Stimulated activated CD8-positive, alpha-beta memory T cell treated with anti-CD3 and anti-CD28 coated beads, Interleukin-2, amount 100 ng/mL, for 1 hour (primary cell): ENCODE results near the gene TNFAIP8L3.
"Not testable (repeated sequence)": the region's sequence is repeated elsewhere in the genome, so short reads cannot be mapped to it uniquely, and the experiment has no call there.

Experiments used
- DNase-seq, 2 donors: peaks; one replicate each; pipeline ENCODE4 v3.0.0-alpha.2; 2020; ENCODE audit warnings: low read depth in 2 of 2

TNFAIP8L3 gene

DNA sequence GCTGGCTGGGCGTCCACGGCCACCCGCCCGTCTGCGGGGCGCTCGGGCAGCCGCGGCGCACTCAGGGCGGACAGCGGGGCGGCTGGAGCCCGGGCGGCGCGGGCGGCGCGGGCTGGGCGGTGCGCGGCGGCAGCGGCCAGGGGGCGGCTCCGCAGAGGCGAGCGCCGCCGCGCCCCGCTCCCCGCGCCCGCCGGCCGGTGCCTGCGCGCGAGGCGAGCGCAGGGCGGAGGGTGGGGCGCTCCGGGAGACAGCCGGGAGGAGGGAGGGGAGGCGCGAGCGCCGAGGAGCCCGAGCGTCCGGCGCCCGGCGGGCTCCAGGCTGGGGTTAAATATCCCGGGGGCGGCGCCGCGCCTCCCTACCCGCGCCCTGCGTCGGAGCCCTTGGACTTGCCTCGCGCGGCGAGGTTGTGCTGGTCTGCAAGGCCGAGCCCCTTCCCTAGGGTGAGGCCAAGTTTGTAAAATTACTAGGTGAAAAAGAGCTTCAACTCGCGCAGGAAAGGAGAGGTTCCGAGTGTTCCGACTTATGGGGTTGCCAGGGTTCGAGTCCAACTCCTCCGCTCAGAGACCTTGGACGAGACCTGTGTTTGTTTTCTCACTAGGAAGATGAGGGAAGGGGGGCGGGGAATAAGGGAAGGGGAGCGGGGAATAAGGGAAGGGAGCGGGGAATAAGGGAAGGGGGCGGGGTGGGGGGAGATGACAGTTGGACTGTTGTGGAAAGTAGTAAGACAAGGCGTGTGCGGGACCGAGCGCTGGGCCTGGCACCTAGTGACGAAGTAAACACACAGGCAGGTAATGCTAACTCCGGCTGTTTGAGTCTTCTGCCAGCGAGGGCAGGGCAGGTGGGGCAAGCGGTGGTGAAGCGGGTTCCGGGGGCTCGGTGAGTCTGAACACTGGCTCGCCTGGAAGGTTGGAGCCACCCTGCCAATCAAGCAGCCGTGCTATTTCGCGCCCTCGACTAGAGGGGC lies at the start of gene TNFAIP8L3:
Gene TNFAIP8L3 (minus strand): TSS at position 301 of the 964 bp plus-strand sequence. CDS start 311 bp downstream, outside the sequence.
- DNase-seq = no peak

DNA sequence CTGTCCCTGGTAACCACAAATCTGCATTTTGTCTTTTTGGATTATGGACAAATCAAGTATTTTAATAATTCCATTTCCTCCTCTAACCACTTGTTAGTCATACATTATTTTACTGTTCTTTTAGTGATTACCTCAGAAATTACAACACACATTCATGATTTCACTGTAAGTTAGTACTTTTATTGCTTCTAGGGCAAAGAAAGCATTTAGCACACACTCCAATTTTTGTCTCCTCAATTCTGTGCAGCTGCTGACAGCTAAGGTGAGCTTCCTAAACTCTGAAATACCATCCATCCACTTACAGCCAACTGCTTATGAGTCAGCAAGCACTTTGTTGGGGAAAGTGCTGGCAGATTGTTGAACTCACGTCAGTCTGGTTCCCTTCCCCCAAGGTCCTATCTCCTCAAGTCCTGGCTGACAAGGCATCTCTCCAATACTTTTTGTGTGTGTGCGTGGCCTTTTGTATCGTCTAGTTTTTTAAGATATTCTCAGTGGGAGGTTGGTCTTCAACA lies 49.4 kb upstream of the TNFAIP8L3 start:
- no peak for DNase-seq

DNA sequence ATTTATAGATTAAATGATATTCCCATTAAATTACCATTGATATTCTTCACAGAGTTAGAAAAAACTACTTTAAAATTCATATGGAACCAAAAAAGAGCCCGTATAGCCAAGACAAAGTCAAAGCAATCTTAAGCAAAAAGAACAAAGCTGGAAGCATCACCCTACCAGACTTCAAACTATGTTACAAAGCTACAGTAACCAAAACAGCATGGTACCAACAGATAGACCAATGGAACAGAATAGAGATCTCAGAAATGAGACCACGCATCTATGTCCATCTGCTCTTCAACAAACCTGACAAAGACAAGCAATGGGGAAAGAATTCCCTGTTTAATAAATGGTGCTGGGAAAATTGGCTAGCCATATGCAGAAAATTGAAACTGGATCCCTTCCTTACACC lies 45.6 kb upstream of the TNFAIP8L3 start:
- DNase-seq = not testable (repeated sequence)

DNA sequence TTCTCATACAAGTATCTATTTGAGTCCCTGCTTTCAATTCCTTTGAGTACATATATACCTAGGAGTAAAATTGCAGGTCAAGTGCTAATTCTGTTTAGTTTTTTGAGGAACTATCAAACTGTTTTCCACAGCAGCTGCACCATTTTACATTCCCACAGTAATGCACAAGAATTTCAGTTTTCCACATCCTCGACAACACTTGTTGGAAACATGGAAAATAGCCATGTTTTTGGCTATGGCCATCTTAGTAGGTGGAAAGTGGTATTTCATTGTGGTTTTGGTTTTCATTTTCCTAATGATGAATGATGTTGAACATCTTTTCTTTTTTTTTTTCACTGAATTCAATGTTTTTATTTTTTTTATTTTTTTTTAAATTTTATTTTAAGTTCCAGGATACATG lies 44.4 kb upstream of the TNFAIP8L3 start:
- no peak for DNase-seq

DNA sequence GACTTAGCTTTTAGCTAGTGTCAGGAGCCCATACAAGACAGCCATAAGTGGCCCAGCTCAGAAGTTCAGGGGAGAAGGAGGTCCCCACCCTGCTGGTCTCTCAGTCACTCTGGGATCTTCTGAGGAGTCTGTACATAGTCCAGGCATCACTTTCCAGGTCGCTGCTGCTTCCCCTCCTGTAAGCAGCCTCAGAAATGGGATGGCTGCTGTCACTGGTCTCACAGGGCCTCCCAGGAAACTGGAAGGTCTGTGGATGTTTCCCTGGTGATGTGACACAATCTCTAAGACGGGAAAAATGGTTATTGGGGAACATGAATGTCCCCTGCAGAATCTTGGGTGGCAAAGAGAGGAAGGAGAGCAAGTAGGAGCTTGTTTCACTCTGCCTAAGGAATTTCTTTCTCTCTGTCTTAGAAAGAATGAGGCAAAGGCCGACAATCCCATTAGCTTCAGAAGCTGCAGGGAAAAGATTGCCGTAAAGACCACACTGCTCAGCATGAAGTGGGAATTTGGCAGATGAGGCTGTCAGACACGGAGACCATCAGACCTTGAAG lies 43.2 kb upstream of the TNFAIP8L3 start:
- no peak for DNase-seq

DNA sequence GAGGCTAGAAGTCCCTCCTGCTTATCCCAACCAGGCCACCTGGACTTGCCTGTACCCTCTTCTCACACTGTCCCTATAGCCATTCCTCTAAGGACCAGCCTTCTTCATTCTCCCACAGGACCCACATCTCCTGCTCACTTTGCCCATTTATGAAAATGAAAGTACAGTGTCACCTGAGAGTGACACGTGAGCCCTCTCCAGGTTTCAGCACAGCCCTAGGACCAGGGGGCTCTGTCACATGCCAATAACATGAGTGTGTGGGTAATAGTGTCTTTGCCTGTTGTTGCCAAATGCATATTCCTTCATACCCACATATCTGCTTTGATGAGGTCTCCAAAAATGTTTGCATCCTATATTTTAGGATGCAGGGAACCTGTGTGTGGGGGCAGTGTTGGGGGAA lies 42.3 kb upstream of the TNFAIP8L3 start:
- no peak for DNase-seq

DNA sequence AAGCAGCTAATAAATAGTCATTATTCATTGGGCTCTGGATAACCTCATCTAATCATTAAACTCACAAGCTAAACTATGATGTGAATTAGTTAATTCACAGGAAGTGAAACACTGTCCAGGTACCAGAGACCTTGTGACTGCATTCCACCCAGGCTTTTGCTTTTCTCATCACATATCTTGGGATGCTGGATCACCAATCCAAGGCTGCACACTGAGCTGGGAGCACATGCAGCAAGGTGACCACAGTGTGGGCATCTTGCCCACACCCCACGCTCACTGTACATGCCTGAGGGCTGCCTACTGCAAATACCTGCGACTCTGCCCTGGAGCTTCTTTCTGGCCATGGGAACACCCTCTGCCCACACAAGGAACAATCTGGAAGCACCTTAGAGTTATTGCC lies 40.6 kb upstream of the TNFAIP8L3 start:
- DNase-seq = no peak

DNA sequence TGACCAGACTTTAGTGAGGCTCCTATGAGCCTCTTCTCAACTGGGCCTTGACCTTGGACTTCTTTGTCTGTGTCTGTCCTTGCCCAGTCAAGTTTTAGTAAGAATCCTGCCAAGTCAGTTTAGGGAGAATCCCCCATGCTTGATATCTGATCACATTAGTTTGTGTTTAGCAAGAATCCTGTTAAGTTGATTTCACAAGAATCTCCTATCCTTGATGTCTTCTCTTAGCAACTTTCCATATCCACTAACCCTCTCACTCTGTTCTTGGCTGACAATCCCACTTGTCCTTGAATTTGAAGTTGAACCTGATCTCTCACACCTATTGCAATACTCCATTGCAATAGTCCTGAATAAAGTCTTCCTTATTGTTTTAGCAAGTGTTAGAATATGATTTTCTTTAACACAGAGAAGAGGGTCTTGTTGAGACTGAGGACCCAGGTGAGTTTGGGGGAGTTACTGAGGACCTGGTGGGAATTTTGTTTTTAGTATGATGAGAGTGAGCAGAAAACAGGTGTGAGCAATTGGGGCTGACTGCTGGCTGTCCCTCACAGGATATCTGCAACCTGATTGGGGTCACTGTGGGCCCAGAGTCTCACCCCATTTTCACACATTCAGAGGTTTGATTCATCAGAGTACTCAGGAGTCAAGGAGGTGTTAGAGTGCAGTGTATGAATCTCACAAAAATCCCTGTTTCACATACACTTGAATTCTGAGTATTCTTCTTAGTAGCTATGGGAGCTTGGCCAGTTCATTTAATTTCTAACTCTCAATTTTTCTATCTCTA lies 39.9 kb upstream of the TNFAIP8L3 start:
- no peak for DNase-seq

DNA sequence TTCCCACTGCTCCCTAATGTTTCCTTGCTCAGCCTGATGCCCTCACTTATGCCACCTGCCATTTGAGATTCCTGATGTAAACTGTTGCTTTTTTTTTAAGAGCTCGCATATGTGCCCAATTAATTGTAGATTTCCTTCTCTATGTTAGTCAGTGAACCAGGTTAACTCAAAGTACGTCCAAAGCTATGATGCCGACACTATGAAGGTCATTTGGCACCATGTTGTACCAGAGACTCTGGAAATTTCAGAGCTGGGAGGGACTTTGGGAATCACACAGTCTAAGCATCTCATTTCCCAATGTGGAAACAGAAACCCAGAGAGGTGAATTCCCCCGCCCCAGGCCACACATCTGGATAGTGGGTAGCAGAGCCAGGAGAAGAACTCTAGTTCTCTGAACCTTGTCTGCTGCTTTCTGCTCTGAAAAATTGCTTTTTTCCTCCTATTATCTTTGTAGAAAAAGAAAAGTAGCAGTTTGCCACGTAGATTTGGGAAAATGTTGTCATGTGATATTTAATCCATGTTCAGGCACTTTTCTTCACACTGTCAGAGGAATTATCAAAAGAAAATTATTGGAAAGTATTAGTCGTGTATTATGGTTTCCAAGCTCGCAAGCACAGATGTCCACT lies 38.5 kb upstream of the TNFAIP8L3 start:
- no peak for DNase-seq

DNA sequence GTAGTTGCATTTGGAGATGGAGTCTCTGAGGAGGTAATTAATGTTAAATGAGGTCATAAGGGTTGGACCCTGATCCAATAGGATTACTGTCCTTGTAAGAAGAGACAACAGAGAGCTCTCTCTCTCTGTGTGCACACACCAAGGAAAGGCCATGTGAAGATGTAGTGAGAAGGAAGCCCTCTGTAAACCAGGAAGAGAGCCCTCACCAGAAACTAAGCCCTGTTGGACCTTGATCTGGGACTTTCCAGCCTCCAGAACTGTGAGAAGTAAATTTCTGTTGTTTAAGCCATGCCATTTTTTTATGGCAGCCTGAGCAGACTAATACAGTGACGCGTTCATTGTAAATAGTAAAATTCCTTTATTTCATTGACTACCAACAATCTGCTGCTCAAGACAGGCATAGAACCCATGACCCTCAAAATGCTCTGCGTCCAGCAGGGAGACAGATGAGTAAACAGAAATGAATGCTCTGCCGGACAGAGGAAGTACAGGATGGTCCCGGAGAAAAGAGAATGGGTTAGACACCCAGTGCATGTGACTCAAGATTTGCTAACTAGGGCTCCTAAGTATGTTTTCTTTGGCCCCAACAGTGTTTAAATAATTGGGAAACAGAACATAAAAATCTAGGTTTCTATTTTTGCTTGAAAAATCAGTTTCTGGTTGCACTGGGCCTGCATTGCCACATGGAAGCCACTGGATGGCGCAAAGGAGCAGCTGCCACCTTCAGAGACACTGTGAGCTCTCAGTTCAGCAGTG lies 37.9 kb upstream of the TNFAIP8L3 start:
- no peak for DNase-seq

DNA sequence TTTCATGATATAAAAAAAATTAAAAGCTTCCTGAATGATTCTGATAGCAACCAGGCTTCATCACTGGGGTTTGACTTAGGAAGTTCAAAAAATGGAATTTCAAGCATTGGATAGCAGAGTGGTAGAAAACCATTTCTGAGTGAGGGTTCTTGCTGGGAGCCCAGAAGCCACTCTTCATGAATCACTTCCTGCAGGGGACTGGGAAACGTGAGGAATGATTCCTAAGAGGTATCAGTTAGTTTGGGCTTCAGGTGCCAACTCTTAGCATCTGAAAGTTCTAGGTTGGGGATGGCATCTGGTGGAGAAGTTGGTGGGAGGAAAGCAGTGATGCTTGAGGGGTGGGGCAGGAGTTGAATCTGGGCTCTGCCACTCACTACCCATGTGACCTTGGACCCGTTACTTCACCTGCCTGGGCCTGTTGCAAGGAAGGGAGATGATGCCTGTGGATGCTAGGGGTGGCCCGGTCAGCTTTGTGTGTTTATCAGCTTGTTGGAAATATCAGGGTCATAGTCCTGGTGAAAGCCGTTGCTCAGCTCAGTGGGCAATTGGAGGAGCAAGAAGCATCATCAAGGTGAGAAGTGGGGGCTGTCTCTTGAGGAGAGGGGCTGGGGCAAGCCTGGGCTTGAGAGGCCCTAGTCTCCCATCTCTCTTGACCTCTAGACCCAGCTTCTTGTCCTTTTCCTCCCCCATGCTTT lies 37.0 kb upstream of the TNFAIP8L3 start:
- DNase-seq = no peak

DNA sequence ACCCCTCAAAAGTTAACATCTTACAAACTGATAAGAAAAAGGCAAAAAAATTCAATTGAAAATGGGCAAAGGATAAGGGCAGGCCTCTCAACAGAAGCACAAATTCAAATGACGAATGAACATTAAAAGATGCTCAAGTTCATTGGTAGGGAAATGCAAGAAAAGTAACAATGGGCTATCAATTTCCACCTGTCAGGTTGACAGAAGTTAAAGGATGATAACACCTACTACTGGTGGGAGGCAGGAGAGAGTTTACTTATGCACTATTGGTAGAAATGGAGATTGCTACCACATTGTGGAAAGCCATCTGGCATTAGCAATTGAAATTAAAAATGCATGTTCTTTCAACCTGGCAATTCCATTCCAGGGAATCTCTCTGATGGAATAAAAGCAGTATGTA lies 35.6 kb upstream of the TNFAIP8L3 start:
- DNase-seq = no peak

DNA sequence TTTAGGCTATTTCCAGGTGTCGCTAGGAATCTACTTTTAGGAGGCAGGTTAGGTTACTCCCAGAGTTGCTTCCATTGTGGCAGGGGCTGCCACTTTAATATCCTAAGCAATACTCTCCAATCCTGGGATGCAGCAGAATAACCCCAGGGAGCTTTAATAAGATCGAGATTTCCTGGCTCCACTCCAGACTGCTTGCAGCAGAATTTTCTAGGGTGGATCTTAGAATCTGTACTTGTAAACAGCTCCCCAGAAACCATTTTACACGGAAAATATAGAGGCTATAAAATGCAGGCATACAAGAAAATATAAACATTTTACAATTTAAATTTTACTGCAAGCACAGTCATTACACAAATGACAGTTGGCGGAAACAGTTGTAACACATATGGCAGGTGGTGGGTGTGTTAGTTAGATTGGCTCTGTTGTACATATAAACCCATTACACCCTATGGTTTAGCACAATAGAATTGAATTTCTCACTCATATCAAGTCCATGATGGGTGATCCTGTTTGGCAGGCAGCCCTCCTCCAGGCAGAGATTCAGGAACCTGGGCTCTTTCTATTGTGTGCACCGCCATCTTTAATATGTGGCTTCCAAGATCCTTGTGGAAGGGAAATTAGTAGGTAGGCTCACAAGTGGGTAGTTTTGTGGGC lies 35.0 kb upstream of the TNFAIP8L3 start:
- no peak for DNase-seq

DNA sequence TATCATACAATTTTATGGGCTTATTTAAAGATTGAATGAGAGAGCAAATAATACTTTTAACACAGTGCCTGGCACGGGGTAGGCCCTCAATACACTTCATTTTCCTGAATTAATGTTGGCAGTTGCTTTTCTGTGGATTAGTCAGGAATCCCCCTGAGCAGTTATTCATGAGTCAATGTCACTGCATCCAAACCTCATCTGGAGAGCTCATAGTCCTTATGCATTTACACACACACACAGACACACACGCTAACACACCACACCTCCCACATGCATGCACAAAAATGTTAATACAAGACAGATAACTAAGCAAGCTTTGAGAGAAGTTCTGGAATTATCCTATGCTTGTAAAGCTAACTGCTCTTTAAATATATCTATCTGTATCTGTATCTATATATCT lies 34.0 kb upstream of the TNFAIP8L3 start:
- no peak for DNase-seq

DNA sequence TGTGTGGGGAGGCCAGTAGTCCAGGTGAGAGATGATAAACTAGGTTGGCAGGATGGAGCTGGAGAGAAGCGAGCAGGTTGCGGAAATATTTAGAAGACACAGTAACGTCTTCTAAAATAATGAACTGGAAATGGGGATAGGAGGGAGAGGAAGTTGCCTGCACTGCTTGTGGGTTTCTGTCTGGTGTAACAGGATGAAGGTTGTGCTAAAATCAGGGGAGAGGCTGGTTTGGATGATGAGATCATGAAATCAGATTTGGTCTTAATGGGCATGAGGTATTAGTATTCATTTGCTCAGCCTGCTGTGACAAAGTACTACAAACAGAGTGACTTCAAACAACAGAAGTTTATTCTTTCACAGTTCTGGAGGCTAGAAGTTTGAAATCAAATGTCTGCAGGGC lies 32.1 kb upstream of the TNFAIP8L3 start:
- DNase-seq = no peak

DNA sequence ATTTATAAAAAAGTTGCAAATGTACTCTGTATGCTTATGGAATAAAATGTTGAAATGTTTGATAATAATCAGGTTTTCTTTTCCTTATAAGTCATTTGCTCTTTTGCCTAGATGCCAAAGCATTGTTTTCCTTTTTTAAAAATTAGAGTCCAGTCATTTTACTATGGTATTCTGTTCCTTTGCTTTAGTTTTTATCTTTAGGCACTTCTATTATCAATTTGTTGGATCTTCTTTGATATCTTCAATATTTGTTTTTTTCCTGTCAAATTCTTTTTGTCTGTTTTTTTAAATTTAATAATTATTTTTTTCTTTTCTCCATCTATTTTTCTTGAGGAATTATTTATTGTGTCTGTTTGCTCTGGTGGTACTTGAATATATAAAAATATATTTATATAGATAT lies 28.3 kb upstream of the TNFAIP8L3 start:
- not testable (repeated sequence) for DNase-seq

DNA sequence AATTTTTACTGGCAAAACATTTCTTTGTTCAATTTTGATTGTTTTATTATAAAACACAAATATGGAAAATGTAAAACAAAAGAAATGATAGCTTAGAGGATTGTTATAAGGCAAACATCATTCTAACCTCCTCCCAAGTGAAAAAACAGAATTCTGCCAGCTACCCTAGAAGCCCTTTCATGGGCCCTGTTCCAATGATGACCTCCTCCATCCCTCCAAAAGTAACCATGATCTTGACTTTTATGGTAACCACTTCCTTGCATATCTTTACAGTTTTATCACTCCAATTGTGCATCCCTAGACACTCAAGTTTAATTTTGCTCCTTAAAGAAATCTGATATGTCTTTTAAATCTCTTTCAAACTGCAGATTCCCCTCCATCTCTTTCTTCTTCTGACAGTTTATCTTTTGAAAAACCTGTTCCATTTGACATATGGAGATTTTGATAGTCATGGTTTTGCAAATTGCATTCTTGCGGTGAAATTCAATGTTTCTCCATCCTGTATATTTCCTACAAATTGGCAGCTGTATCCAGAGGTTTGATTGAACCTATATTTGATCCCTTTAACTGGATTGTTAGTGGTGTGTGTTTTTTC lies 27.0 kb upstream of the TNFAIP8L3 start:
- no peak for DNase-seq

DNA sequence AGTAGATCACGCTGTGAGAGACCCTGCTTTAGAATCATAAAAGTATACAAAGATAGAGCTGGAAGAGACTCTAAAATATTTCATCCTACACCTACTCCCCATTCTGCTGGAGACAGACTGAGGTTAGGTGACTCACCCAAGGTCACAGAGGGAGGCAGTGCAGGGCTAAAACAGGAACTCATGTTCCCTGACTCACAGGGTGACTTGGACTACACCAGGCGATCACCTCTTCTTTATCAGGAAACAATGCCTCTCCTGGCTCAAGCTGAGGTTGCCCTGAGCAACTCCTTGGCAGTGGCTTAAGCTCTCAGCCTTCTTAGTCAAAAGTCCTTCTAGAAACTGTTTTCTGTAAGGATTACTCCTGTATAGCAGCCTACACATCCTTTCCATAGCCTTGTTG lies 26.4 kb upstream of the TNFAIP8L3 start:
- no peak for DNase-seq

DNA sequence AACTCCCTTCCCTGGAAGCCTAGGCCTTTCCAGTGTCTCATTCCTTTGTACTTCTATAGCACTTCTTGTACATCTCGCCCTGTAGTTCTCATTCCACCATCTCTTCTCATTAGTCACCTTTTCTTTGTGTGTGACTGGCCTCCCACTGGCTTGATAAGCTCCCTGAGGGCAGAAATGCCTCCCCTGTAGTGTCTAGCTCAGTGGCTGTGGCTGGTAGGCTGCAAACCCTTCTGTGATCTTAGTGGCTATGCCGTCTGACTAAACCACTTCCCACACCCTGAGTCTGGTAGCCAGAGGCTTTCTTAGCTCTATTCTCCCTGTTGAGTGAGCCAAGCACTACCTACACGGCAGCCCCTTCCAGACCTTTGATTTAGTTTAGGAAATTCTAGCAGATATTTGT lies 24.4 kb upstream of the TNFAIP8L3 start:
- DNase-seq = no peak

DNA sequence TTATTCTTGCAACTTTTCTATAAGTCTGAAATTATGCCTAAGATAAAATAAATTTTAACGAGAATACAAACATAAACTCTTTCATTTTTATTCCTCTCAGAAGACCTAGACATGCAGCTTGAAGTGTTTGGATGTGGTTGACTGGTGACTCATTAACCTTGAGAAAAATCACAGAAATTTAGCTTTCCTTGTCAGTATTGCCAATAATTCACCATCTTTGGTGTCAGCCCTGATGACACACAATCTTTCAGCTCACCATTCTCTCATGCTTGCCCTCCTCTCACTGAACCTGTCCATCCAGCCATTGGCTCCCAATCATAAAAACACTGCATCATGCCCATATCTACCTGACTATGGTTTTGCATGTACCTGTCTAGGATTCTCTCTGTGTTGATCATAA lies 22.6 kb upstream of the TNFAIP8L3 start:
- no peak for DNase-seq
